ENCODE measurements around the gene TTL. TPM values are rescaled to one million over a fixed set of nuclear protein-coding genes. Genes with fewer than 3 reads are reported as not detected.

The TTL gene
- total and polyA plus RNA-seq, 2 experiments from 2014 or later: 26.3 to 29.7 TPM

DNA sequence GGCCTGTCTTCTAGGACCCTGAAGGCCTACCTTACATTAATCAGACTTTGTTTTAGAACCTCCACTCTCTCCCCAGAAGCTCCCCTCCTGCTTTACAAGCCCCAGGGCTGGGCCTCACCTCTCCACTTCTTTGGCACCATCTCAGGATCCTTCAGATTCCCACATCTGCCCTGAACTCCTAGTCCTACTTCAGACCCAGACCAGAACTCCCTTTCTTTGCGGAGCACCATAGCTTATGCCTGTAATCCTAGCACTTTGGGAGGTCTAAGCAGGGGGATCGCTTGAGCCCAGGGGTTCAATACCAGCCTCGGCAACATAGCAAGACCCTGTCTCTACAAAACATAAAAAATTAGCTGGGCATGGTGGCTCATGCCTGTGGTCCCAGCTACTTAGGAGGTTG lies 103.4 kb downstream of the TTL start:
- Histone ChIP-seq H3K9me3 (ENCODE audit: low read depth) (no peaks in the 10 kb centered on the region), H3K4me3 (peak overlapping the region; percentile 44), H3K27me3 (no peaks in the 10 kb centered on the region), H3K4me1 (ENCODE audit: low read depth) (peaks cover 10% of the 10 kb centered on the region), H3K36me3 (no peaks in the 10 kb centered on the region), H3K27ac (peak overlapping the region; percentile 86)
- DNase-seq (ENCODE audit: low read depth in 1 of 2, low spot score in 1 of 2): no peak
- TF ChIP-seq, protein P1, sequence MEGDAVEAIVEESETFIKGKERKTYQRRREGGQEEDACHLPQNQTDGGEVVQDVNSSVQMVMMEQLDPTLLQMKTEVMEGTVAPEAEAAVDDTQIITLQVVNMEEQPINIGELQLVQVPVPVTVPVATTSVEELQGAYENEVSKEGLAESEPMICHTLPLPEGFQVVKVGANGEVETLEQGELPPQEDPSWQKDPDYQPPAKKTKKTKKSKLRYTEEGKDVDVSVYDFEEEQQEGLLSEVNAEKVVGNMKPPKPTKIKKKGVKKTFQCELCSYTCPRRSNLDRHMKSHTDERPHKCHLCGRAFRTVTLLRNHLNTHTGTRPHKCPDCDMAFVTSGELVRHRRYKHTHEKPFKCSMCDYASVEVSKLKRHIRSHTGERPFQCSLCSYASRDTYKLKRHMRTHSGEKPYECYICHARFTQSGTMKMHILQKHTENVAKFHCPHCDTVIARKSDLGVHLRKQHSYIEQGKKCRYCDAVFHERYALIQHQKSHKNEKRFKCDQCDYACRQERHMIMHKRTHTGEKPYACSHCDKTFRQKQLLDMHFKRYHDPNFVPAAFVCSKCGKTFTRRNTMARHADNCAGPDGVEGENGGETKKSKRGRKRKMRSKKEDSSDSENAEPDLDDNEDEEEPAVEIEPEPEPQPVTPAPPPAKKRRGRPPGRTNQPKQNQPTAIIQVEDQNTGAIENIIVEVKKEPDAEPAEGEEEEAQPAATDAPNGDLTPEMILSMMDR (IDR thresholded peaks at IDR 0.05; ENCODE audit: low read depth, low read length): no peak

DNA sequence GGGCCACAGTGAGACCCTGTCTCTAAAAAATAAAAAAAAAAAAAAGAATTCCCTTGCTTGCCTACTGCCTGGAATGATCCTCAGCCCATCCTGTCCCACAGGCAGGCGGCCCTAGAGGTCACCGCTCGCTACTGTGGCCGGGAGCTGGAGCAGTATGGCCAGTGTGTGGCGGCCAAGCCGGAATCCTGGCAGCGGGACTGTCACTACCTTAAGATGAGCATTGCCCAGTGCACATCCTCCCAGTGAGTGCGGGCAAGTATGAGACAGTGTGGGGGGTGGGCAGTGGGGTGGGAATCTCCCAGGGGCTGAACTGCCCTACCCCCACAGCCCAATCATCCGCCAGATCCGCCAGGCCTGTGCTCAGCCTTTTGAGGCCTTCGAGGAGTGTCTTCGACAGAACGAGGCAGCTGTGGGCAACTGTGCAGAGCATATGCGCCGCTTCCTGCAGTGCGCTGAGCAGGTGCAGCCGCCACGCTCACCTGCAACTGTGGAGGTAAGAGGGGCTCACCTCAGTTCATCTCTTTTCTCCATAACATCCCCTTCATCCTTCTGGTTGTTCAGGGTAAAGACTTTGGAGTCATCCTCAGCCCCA lies 104.0 kb downstream of the TTL start:
- Histone ChIP-seq H3K36me3 (no peaks in the 10 kb centered on the region), H3K4me1 (ENCODE audit: low read depth) (peaks cover 10% of the 10 kb centered on the region), H3K9me3 (ENCODE audit: low read depth) (no peaks in the 10 kb centered on the region), H3K27ac (no peak overlapping the region), H3K4me3 (no peak overlapping the region), H3K27me3 (no peaks in the 10 kb centered on the region)
- DNase-seq (ENCODE audit: low read depth in 1 of 2, low spot score in 1 of 2): no peak
- TF ChIP-seq, protein P1 (IDR thresholded peaks at IDR 0.05; ENCODE audit: low read depth, low read length): no peak

DNA sequence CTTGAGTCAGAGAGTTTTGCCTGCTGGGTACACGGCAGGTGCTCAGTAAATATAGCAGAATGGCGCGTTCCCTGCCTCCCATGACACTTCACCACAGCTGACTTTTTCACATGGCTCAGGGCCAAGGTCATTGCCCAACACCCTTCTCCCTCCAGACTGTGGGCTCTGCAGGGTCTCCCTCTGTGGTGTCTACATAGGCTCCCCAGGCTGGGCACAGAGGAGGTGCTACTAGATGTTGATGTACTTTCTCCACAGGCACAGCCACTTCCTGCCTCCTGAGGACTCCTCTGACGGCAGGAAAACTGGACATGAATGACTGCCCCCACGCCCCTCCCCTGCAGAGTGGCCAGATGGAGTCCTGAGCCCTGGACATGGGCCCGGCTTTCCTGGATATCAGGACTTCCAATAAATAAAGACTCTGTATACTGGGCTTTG lies 106.7 kb downstream of the TTL start:
- DNase-seq (ENCODE audit: low read depth in 1 of 2, low spot score in 1 of 2): peak in 1 of 2 donors; percentile 31
- Histone ChIP-seq H3K4me1 (ENCODE audit: low read depth) (peaks cover 7% of the 10 kb centered on the region), H3K36me3 (no peaks in the 10 kb centered on the region), H3K27ac (no peak overlapping the region), H3K9me3 (ENCODE audit: low read depth) (no peaks in the 10 kb centered on the region), H3K27me3 (no peaks in the 10 kb centered on the region), H3K4me3 (no peak overlapping the region)
- TF ChIP-seq, protein P1 (IDR thresholded peaks at IDR 0.05; ENCODE audit: low read depth, low read length): no peak

Other genes starting within 250 kb of the TTL start
- 8.5 and 12.1 TPM in 2 replicates for gene ZC3H8, start 227.1 kb upstream of the TTL start, total RNA-seq
- gene ZC3H8, start 227.1 kb upstream of the TTL start, polyA plus RNA-seq: 14.1 and 19.4 TPM in 2 replicates
- gene ZC3H6, start 206.6 kb upstream of the TTL start, total RNA-seq: 4.5 and 10.7 TPM in 2 replicates
- gene ZC3H6, start 206.6 kb upstream of the TTL start, polyA plus RNA-seq: 2.9 and 4.9 TPM in 2 replicates
- 8.4 and 17.0 TPM in 2 replicates for gene RGPD8, start 48.5 kb upstream of the TTL start, total RNA-seq
- 3.9 and 4.2 TPM in 2 replicates for gene RGPD8, start 48.5 kb upstream of the TTL start, polyA plus RNA-seq
- 7.8 and 12.6 TPM in 2 replicates for gene POLR1B, start 60.3 kb downstream of the TTL start, total RNA-seq
- gene POLR1B, start 60.3 kb downstream of the TTL start, polyA plus RNA-seq: 8.4 and 9.9 TPM in 2 replicates
- 32.3 and 34.9 TPM in 2 replicates for gene CHCHD5, start 102.5 kb downstream of the TTL start, total RNA-seq
- 74.4 and 84.5 TPM in 2 replicates for gene CHCHD5, start 102.5 kb downstream of the TTL start, polyA plus RNA-seq
- gene SLC20A1, start 163.8 kb downstream of the TTL start, total RNA-seq: 10.0 and 11.4 TPM in 2 replicates
- gene SLC20A1, start 163.8 kb downstream of the TTL start, polyA plus RNA-seq: 21.7 and 22.9 TPM in 2 replicates
- not detected in 2 replicates for gene NT5DC4, start 238.9 kb downstream of the TTL start, total RNA-seq
- not detected in 2 replicates for gene NT5DC4, start 238.9 kb downstream of the TTL start, polyA plus RNA-seq

Measured in cardiac muscle cell (in vitro differentiated cells and primary cell).